Activated CD8-positive, alpha-beta T cell treated with anti-CD3 and anti-CD28 coated beads for 36 hours (primary cell): ENCODE data around the gene CHD8. TPM values are rescaled to one million over a fixed set of nuclear protein-coding genes. Genes with fewer than 3 reads are reported as not detected.

Experiments
- ATAC-seq: fragments of 200-7000 bp; cut with Tn5 transposase; one replicate; pipeline ENCODE4 v1.10.0; 2021; ENCODE audit warnings: mild to moderate bottlenecking, moderate library complexity
- CTCF ChIA-PET: fragments of 350-600 bp; sonication (Branson Sonifier 250); formaldehyde crosslinking; loops from one replicate; lab custom pipeline; 2021; ENCODE audit warnings: antibody characterized with exemption; lab: Charles Lee
- POLR2A ChIA-PET: fragments of 350-600 bp; sonication (Branson Sonifier 250); formaldehyde crosslinking; loops from one replicate; lab custom pipeline; 2021; ENCODE audit warnings: antibody characterized with exemption; lab: Charles Lee
- DNase-seq: peaks from one replicate; pipeline ENCODE4 v3.0.0-alpha.2; 2020
- H3K27ac Mint-ChIP-seq: one replicate; pipeline ENCODE4 v1.8.0; 2021; ENCODE audit warnings: mild to moderate bottlenecking, mixed read lengths
- H3K27me3 Mint-ChIP-seq: one replicate; pipeline ENCODE4 v1.8.0; 2021; ENCODE audit warnings: mixed read lengths
- H3K36me3 Mint-ChIP-seq: one replicate; pipeline ENCODE4 v1.8.0; 2021; ENCODE audit warnings: low read depth, mixed read lengths
- H3K4me1 Mint-ChIP-seq: one replicate; pipeline ENCODE4 v1.8.0; 2021; ENCODE audit warnings: low read depth, mixed read lengths
- H3K4me3 Mint-ChIP-seq: one replicate; pipeline ENCODE4 v1.8.0; 2021; ENCODE audit warnings: mild to moderate bottlenecking, moderate library complexity, mixed read lengths
- H3K9me3 Mint-ChIP-seq: one replicate; pipeline ENCODE4 v1.8.0; 2021; ENCODE audit warnings: mixed read lengths
- CTCF ChIP-seq: fragments of 200-600 bp; IDR thresholded peaks from one replicate; pipeline ENCODE4 v1.8.0; 2022; ENCODE audit warnings: antibody characterized with exemption, mild to moderate bottlenecking
- intact Hi-C: fragments of 100-400 bp; cut with micrococcal nuclease; formaldehyde crosslinking; loops from one replicate; pipeline ENCODE4 v1.10.0; 2022
- total RNA-seq, 2 experiments: library from RNA; stranded (reverse); gene quantifications; one replicate each; pipeline ENCODE4 v1.2.3, GENCODE V29; 2021

Gene CHD8
- total RNA-seq, 2 experiments from 2014 or later: 82.3 to 85.3 TPM

- no peaks in the 10 kb centered on the region for H3K9me3 Mint-ChIP-seq
- intact Hi-C loops: no loop called here
- H3K27me3 Mint-ChIP-seq: peaks cover 1% of the 10 kb centered on the region
- ATAC-seq (no peak), DNase-seq (no peak)
- peaks cover 14% of the 10 kb centered on the region for H3K36me3 Mint-ChIP-seq
- H3K4me1 Mint-ChIP-seq: no peaks in the 10 kb centered on the region
- H3K4me3 Mint-ChIP-seq: no peak overlapping the region
- TF ChIP-seq CTCF: no peak
- ChIA-PET CTCF (no interaction called here), POLR2A (interaction anchor here (0.8 kb wide), 1 partner anchor 11 kb away, joined by 3 read pairs; no protein-coding TSS in a partner anchor)
- H3K27ac Mint-ChIP-seq: no peak overlapping the region
Observed at GRCh38 chr14:21347201-21347600, 108.7 kb downstream of the CHD8 start.

GRCh38 chr14:21346532-21347135, 109.3 kb downstream of the CHD8 start:
- Mint-ChIP-seq H3K27me3 (peaks cover 1% of the 10 kb centered on the region), H3K27ac (no peak overlapping the region), H3K4me3 (no peak overlapping the region), H3K9me3 (no peaks in the 10 kb centered on the region), H3K36me3 (peaks cover 9% of the 10 kb centered on the region), H3K4me1 (no peaks in the 10 kb centered on the region)
- intact Hi-C loops: no loop called here
- ATAC-seq (no peak), DNase-seq (no peak)
- ChIA-PET POLR2A (interaction anchor here (0.8 kb wide), 1 partner anchor 12 kb away, joined by 3 read pairs; no protein-coding TSS in a partner anchor), CTCF (no interaction called here)
- TF ChIP-seq CTCF: no peak

GRCh38 chr14:21343035-21343794, 112.7 kb downstream of the CHD8 start:
- ChIA-PET POLR2A (no interaction called here), CTCF (no interaction called here)
- intact Hi-C loops: no loop called here
- no peak for DNase-seq
- no peak for ATAC-seq
- no peak overlapping the region for H3K4me3 Mint-ChIP-seq
- H3K27me3 Mint-ChIP-seq: peaks cover 1% of the 10 kb centered on the region
- H3K27ac Mint-ChIP-seq: no peak overlapping the region
- H3K36me3 Mint-ChIP-seq: no peaks in the 10 kb centered on the region
- no peaks in the 10 kb centered on the region for H3K4me1 Mint-ChIP-seq
- TF ChIP-seq CTCF: no peak
- H3K9me3 Mint-ChIP-seq: no peaks in the 10 kb centered on the region

Other genes starting within 250 kb of the CHD8 start
- gene HNRNPC, start 186.7 kb downstream of the CHD8 start, total RNA-seq: 1,000 to 10,000 TPM; 1,078 to 1,115 TPM
- not detected for gene RPGRIP1, start 176.0 kb downstream of the CHD8 start, total RNA-seq
- 100 to 1,000 TPM; 171 to 173 TPM for gene SUPT16H, start 72.1 kb downstream of the CHD8 start, total RNA-seq
- 10 to 100 TPM; 18.2 to 19.8 TPM for gene RAB2B, start 20.8 kb upstream of the CHD8 start, total RNA-seq
- gene TOX4, start 21.1 kb upstream of the CHD8 start, total RNA-seq: 10 to 100 TPM; 65.2 to 65.8 TPM
- 10 to 100 TPM; 66.7 to 70.8 TPM for gene METTL3, start 55.2 kb upstream of the CHD8 start, total RNA-seq
- 1 to 10 TPM; 2.9 to 3.5 TPM for gene SALL2, start 70.2 kb upstream of the CHD8 start, total RNA-seq
- gene OR10G3, start 124.0 kb upstream of the CHD8 start, total RNA-seq: not detected
- gene OR10G2, start 178.8 kb upstream of the CHD8 start, total RNA-seq: not detected
- gene OR4E2, start 197.7 kb upstream of the CHD8 start, total RNA-seq: not detected
- not detected for gene OR4E1, start 217.7 kb upstream of the CHD8 start, total RNA-seq